HepG2 (cell line): ENCODE measurements around the gene PLSCR2. TPM values are rescaled to one million over a fixed set of nuclear protein-coding genes. Genes with fewer than 3 reads are reported as not detected.

Experiments
- ATAC-seq: fragments of 200-7000 bp; cut with Tn5 transposase; 3 replicates; pipeline ENCODE4 v1.9.1; 2020; ENCODE audit warnings: mild to moderate bottlenecking, moderate library complexity
- BruUV-seq: library from RNA; stranded (reverse); fragments of 400-500 nt; replicated peaks from 2 replicates; lab custom pipeline; 2021; lab: Mats Ljungman, UMichigan
- CTCF ChIA-PET: fragments of 300-600 bp; formaldehyde crosslinking; extraction: SDS; loops from one replicate; lab custom pipeline; 2021; ENCODE audit warnings: low total read pairs, inconsistent platforms, low intra/inter-chr PET ratio; lab: Yijun Ruan, JAX
- POLR2A ChIA-PET: fragments of 350-600 bp; sonication (Branson Sonifier 250); formaldehyde crosslinking; loops from one replicate; lab custom pipeline; 2020; ENCODE audit warnings: antibody characterized with exemption, inconsistent platforms; lab: Yijun Ruan, JAX
- DNase-seq: peaks from one replicate; pipeline ENCODE4 v3.0.0-alpha.2; 2015; ENCODE audit warnings: low spot score
- FAIRE-seq: peaks from 3 replicates; lab custom pipeline; 2011; peaks lifted over from hg19 to GRCh38; lab: Jason Lieb, UNC
- H2AFZ ChIP-seq: one replicate; pipeline ENCODE4 v1.6.1; 2011; ENCODE audit warnings: low read length, inconsistent platforms
- H3K27ac ChIP-seq: fragments of 300-600 bp; 3 replicates; pipeline ENCODE4 v1.8.0; 2011; ENCODE audit warnings: mixed run types, mild to moderate bottlenecking, mixed read lengths, low read length, inconsistent platforms; ENCODE audit not compliant: insufficient read depth; ENCODE audit errors: extremely low read length
- H3K27me3 ChIP-seq, 2 experiments: fragments of 200-600 bp in 1 of 2; 2 replicates in 1 of 2; 3 replicates in 1 of 2; pipeline versions ENCODE4 v1.6.0 to v1.8.0; 2011; ENCODE audit warnings: low read length in 2 of 2, mild to moderate bottlenecking in 2 of 2, moderate library complexity in 2 of 2, inconsistent platforms in 1 of 2; ENCODE audit not compliant: insufficient read depth in 2 of 2, control insufficient read depth in 1 of 2
- H3K36me3 ChIP-seq, 2 experiments: fragments of 200-600 bp in 1 of 2; replicated peaks in 1 of 2; 2 replicates in 1 of 2; 3 replicates in 1 of 2; pipeline versions ENCODE4 v1.5.1 to v1.8.0; 2011; ENCODE audit warnings: low read length in 2 of 2, inconsistent platforms in 1 of 2; ENCODE audit not compliant: insufficient read depth in 2 of 2, control insufficient read depth in 1 of 2
- H3K4me1 ChIP-seq: 2 replicates; pipeline ENCODE4 v1.5.1; 2012; ENCODE audit warnings: low read length, inconsistent platforms; ENCODE audit not compliant: insufficient read depth
- H3K4me2 ChIP-seq: 2 replicates; pipeline ENCODE4 v1.6.0; 2011; ENCODE audit warnings: low read depth, low read length, inconsistent platforms
- H3K4me3 ChIP-seq, 3 experiments: fragments of 200-600 bp in 1 of 3; sonication (generic), shearing (Covaris generic) in 1 of 3; replicated peaks in 1 of 3; 2 replicates each; pipeline ENCODE4 v1.5.1; 2011 to 2016; ENCODE audit warnings: low read length in 3 of 3, inconsistent platforms in 2 of 3, low read depth in 2 of 3, mild to moderate bottlenecking in 2 of 3, control low read depth in 1 of 3, mixed read lengths in 1 of 3; ENCODE audit not compliant: insufficient read depth in 1 of 3
- H3K79me2 ChIP-seq: one replicate; pipeline ENCODE4 v1.6.1; 2011; ENCODE audit warnings: low read length, inconsistent platforms; ENCODE audit not compliant: insufficient read depth
- H3K9ac ChIP-seq: 2 replicates; pipeline ENCODE4 v1.6.0; 2011; ENCODE audit warnings: mild to moderate bottlenecking, low read depth, low read length, inconsistent platforms; ENCODE audit not compliant: insufficient read depth
- H3K9me3 ChIP-seq: 2 replicates; pipeline ENCODE4 v1.5.1; 2012; ENCODE audit warnings: mild to moderate bottlenecking, low read length
- H4K20me1 ChIP-seq: 2 replicates; pipeline ENCODE4 v1.6.0; 2011; ENCODE audit warnings: inconsistent platforms, mild to moderate bottlenecking, low read length, moderate library complexity; ENCODE audit not compliant: insufficient read depth
- HDAC1 ChIP-seq: sonication (generic); formaldehyde crosslinking; IDR thresholded peaks from 2 replicates; pipeline ENCODE4 v1.5.1; 2020; ENCODE audit warnings: mild to moderate bottlenecking, missing genetic modification reagents
- MBNL3 ChIP-seq: fragments of 250-450 bp; sonication (Bioruptor Pico); conservative IDR thresholded peaks from 2 replicates; pipeline ENCODE4 v1.8.0; 2022; ENCODE audit warnings: mild to moderate bottlenecking, inconsistent platforms
- MLXIP ChIP-seq: sonication (generic); formaldehyde crosslinking; IDR thresholded peaks from 2 replicates; pipeline ENCODE4 v1.9.0; 2021; ENCODE audit warnings: missing genetic modification reagents, borderline replicate concordance
- RBM39 ChIP-seq: fragments of 200-400 bp; formaldehyde crosslinking; IDR thresholded peaks from one replicate; pipeline ENCODE4 v1.6.1; 2018; ENCODE audit warnings: antibody characterized with exemption, mild to moderate bottlenecking, low read depth, low read length; ENCODE audit not compliant: poor library complexity, severe bottlenecking
- ZNF333 ChIP-seq: sonication (generic); formaldehyde crosslinking; IDR thresholded peaks from 2 replicates; pipeline ENCODE4 v1.4.0; 2020; ENCODE audit warnings: mild to moderate bottlenecking, missing genetic modification reagents, borderline replicate concordance
- ZNF850 ChIP-seq: sonication (generic); formaldehyde crosslinking; conservative IDR thresholded peaks from 2 replicates; pipeline ENCODE4 v1.9.0; 2021; ENCODE audit warnings: mild to moderate bottlenecking, missing genetic modification reagents
- WGBS: methylation state at CpG from one replicate; pipeline ENCODE4 v1.1.6; 2017; ENCODE audit warnings: low lambda C conversion rate; 5-methylcytosine and 5-hydroxymethylcytosine counted together
- in situ Hi-C: cut with HindIII; loops from 2 replicates; pipeline ENCODE4 v1.10.0; 2017; ENCODE audit warnings: low pct_unique_long_range_greater_than_20kb; ENCODE audit not compliant: extremely low pct_ligation_motif_present
- intact Hi-C: fragments of 100-400 bp; cut with micrococcal nuclease; formaldehyde crosslinking; loops from one replicate; pipeline ENCODE4 v1.10.0; 2022; ENCODE audit not compliant: unreplicated experiment
- polyA plus RNA-seq, 8 experiments: library from polyadenylated mRNA; depleted of rRNA in 3 of 8; stranded (reverse) in 7 of 8; unstranded in 1 of 8; fragments of >200 nt; fragmentation: Illumina TruSeq in 4 of 8; extraction: Trizol in 4 of 8; gene quantifications; 2 replicates each; pipeline versions ENCODE4 v1.2.1 to v1.2.3, GENCODE V29; 2011 to 2016; ENCODE audit warnings: low read depth in 4 of 8, missing spikeins in 1 of 8, mixed read lengths in 1 of 8; ENCODE audit not compliant: insufficient read depth in 1 of 8
- total RNA-seq, 5 experiments: library from RNA; depleted of rRNA; stranded (reverse); fragments of >200 nt; fragmentation: Illumina TruSeq; extraction: Trizol; gene quantifications; 2 replicates each; pipeline ENCODE4 v1.2.3, GENCODE V29; 2016; ENCODE audit warnings: low read depth in 1 of 5
- TF ChIP-seq, protein P1 (sequence below): sonication (generic); formaldehyde crosslinking; IDR thresholded peaks from 2 replicates; pipeline ENCODE4 v1.4.0; 2020; ENCODE audit warnings: mild to moderate bottlenecking, low read depth, missing genetic modification reagents
- TF ChIP-seq, protein P2 (sequence below): sonication (generic); formaldehyde crosslinking; IDR thresholded peaks from 2 replicates; pipeline ENCODE4 v1.4.0; 2020; ENCODE audit warnings: mild to moderate bottlenecking, missing genetic modification reagents

The PLSCR2 gene
- total and polyA plus RNA-seq, 2 of the 13 experiments (the other 11 are each of a cell fraction or from before 2014, with no cell fraction given) = not detected

GRCh38 chr3:146476094-146476740 lies 6.9 kb upstream of the PLSCR2 start:
- Histone ChIP-seq H4K20me1 (no peaks in the 10 kb centered on the region), H3K9ac (no peak overlapping the region), H2AFZ (no peak overlapping the region), H3K27me3 (peaks cover 0 to 12% of the 10 kb centered on the region in 2 experiments; a peak in 2 of 5 replicates), H3K4me3 (no peak overlapping the region), H3K4me2 (no peak overlapping the region), H3K9me3 (no peaks in the 10 kb centered on the region), H3K27ac (no peak overlapping the region), H3K4me1 (no peaks in the 10 kb centered on the region), H3K36me3 (no peaks in the 10 kb centered on the region), H3K79me2 (no peaks in the 10 kb centered on the region)
- ChIA-PET POLR2A (no interaction called here), CTCF (no interaction called here)
- 0% methylated on average over 2 of the region's 6 CpGs for WGBS
- TF ChIP-seq MLXIP (CRISPR knock-in tag) (no peak), ZNF333 (no peak), MBNL3 (CRISPR knock-in tag) (no peak), ZNF850 (CRISPR knock-in tag) (no peak), HDAC1 (CRISPR knock-in tag) (no peak), RBM39 (no peak)
- TF ChIP-seq, protein P1, sequence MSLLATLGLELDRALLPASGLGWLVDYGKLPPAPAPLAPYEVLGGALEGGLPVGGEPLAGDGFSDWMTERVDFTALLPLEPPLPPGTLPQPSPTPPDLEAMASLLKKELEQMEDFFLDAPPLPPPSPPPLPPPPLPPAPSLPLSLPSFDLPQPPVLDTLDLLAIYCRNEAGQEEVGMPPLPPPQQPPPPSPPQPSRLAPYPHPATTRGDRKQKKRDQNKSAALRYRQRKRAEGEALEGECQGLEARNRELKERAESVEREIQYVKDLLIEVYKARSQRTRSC (CRISPR knock-in tag) = no peak
- TF ChIP-seq, protein P2, sequence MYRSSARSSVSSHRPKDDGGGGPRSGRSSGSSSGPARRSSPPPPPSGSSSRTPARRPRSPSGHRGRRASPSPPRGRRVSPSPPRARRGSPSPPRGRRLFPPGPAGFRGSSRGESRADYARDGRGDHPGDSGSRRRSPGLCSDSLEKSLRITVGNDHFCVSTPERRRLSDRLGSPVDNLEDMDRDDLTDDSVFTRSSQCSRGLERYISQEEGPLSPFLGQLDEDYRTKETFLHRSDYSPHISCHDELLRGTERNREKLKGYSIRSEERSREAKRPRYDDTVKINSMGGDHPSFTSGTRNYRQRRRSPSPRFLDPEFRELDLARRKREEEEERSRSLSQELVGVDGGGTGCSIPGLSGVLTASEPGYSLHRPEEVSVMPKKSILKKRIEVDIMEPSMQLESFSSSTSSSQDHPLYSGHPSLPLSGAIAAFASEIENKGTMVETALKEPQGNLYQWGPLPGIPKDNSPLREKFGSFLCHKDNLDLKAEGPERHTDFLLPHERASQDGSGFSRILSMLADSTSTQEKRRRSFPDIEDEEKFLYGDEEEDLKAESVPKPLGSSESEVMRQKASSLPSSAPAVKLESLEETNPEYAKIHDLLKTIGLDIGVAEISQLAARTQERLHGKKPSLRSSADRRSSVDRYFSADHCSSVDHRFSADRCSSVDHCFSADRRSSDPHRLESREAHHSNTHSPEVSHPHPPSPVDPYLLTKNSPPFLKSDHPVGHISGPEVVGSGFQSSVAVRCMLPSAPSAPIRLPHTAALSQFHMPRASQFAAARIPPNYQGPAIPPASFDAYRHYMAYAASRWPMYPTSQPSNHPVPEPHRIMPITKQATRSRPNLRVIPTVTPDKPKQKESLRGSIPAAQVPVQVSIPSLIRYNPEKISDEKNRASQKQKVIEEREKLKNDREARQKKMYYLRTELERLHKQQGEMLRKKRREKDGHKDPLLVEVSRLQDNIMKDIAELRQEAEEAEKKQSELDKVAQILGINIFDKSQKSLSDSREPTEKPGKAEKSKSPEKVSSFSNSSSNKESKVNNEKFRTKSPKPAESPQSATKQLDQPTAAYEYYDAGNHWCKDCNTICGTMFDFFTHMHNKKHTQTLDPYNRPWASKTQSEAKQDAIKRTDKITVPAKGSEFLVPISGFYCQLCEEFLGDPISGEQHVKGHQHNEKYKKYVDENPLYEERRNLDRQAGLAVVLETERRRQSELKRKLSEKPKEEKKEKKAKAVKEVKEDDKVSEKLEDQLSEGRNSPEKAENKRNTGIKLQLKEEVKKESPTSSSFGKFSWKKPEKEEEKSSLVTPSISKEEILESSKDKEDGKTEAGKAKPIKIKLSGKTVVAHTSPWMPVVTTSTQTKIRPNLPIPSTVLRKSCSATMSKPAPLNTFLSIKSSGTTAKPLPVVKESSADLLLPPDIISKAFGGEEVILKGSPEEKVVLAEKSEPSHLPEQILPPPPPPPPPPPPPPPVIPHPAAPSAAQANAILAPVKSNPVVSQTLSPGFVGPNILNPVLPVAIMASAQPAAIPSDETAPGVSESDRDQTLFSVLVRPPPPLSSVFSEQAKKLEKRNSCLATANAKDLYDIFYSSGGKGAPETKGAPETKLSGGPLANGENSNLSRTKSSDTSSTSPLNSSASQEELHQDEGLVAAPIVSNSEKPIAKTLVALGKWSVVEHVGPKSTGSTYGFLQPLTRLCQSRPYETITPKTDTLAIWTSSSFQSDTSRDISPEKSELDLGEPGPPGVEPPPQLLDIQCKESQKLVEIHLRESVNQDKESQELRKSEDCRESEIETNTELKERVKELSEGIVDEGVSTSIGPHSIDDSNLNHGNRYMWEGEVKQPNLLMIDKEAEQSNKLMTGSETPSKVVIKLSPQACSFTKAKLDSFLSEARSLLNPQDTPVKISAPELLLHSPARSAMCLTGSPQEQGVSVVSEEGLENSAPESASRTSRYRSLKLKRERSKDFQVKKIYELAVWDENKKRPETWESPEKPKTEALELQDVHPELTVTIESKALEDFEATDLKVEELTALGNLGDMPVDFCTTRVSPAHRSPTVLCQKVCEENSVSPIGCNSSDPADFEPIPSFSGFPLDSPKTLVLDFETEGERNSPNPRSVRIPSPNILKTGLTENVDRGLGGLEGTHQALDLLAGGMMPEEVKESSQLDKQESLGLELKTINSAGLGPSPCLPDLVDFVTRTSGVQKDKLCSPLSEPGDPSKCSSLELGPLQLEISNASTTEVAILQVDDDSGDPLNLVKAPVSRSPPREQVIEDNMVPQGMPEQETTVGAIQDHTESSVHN = no peak
- DNase-seq = no peak
- no peak; the same call in 1 of the 3 replicates for ATAC-seq
- in situ Hi-C loops = no loop called here
- no TSS peak for BruUV-seq
- intact Hi-C loops = no loop called here
- FAIRE-seq = no peak
